IMR-90 (cell line): ENCODE data around the gene SPTSSA. TPM values are rescaled to one million over a fixed set of nuclear protein-coding genes. Genes with fewer than 3 reads are reported as not detected.

Experiments
- ATAC-seq: fragments of 200-7000 bp; cut with Tn5 transposase; 2 replicates; pipeline ENCODE4 v1.9.1; 2020; ENCODE audit warnings: low read depth, mild to moderate bottlenecking, moderate library complexity
- BruUV-seq: library from RNA; stranded (reverse); fragments of 400-500 nt; replicated peaks from 2 replicates; lab custom pipeline; 2021; lab: Mats Ljungman, UMichigan
- CTCF ChIA-PET: fragments of 300-600 bp; formaldehyde crosslinking; extraction: SDS; loops from one replicate; lab custom pipeline; 2021; ENCODE audit warnings: antibody characterized with exemption; lab: Yijun Ruan, JAX
- POLR2A ChIA-PET: fragments of 300-600 bp; sonication (Branson Sonifier 250); formaldehyde crosslinking; loops from one replicate; lab custom pipeline; 2022; ENCODE audit warnings: antibody characterized with exemption; ENCODE audit not compliant: unreplicated experiment; lab: Charles Lee
- DNase-seq: peaks from one replicate; pipeline ENCODE4 v3.0.0; 2013
- H2AFZ ChIP-seq: replicated peaks from 2 replicates; pipeline ENCODE3; 2013; ENCODE audit warnings: low read length, mild to moderate bottlenecking; ENCODE audit not compliant: poor library complexity
- H2AK5ac ChIP-seq: 2 replicates; pipeline ENCODE4 v1.6.1; 2013; ENCODE audit warnings: low read depth, low read length, inconsistent platforms
- H2AK9ac ChIP-seq: replicated peaks from 2 replicates; pipeline ENCODE3; 2013; ENCODE audit warnings: mild to moderate bottlenecking, low read depth, low read length, moderate library complexity; ENCODE audit not compliant: poor library complexity
- H2BK120ac ChIP-seq: 2 replicates; pipeline ENCODE4 v1.6.1; 2013; ENCODE audit warnings: low read depth, low read length, inconsistent platforms
- H2BK15ac ChIP-seq: 3 replicates; pipeline ENCODE4 v1.6.1; 2013; ENCODE audit warnings: low read depth, low read length, inconsistent platforms
- H2BK20ac ChIP-seq: 2 replicates; pipeline ENCODE4 v1.6.1; 2013; ENCODE audit warnings: low read depth, mild to moderate bottlenecking, inconsistent platforms, low read length, moderate library complexity
- H2BK5ac ChIP-seq: 2 replicates; pipeline ENCODE4 v1.6.1; 2013; ENCODE audit warnings: mild to moderate bottlenecking, low read depth, low read length, inconsistent platforms; ENCODE audit not compliant: poor library complexity, severe bottlenecking
- H3K14ac ChIP-seq: replicated peaks from 2 replicates; pipeline ENCODE4 v1.6.1; 2013; ENCODE audit warnings: low read depth, low read length, inconsistent platforms
- H3K18ac ChIP-seq: 2 replicates; pipeline ENCODE4 v1.6.1; 2013; ENCODE audit warnings: low read depth, low read length, control low read depth
- H3K23ac ChIP-seq: 2 replicates; pipeline ENCODE4 v1.6.1; 2013; ENCODE audit warnings: low read depth, low read length, inconsistent platforms
- H3K27ac ChIP-seq: 2 replicates; pipeline ENCODE4 v1.5.1; 2013; ENCODE audit warnings: mild to moderate bottlenecking, control low read depth, low read length; ENCODE audit not compliant: insufficient read depth
- H3K27me3 ChIP-seq: 2 replicates; pipeline ENCODE4 v1.6.1; 2013; ENCODE audit warnings: low read length; ENCODE audit not compliant: control insufficient read depth, insufficient read depth
- H3K36me3 ChIP-seq: 2 replicates; pipeline ENCODE4 v1.6.1; 2013; ENCODE audit warnings: low read length, mixed read lengths; ENCODE audit not compliant: control insufficient read depth, insufficient read depth
- H3K4ac ChIP-seq: 2 replicates; pipeline ENCODE4 v1.6.1; 2013; ENCODE audit warnings: low read depth, low read length, inconsistent platforms
- H3K4me1 ChIP-seq: 2 replicates; pipeline ENCODE4 v1.6.1; 2013; ENCODE audit warnings: low read length, mixed read lengths; ENCODE audit not compliant: control insufficient read depth, insufficient read depth
- H3K4me2 ChIP-seq: 2 replicates; pipeline ENCODE4 v1.6.1; 2013; ENCODE audit warnings: low read depth, mild to moderate bottlenecking, control low read depth, low read length, moderate library complexity
- H3K4me3 ChIP-seq: 2 replicates; pipeline ENCODE4 v1.5.1; 2013; ENCODE audit warnings: low read depth, mild to moderate bottlenecking, control low read depth, low read length, moderate library complexity; ENCODE audit not compliant: insufficient read depth
- H3K56ac ChIP-seq: 2 replicates; pipeline ENCODE4 v1.6.1; 2013; ENCODE audit warnings: low read length, inconsistent platforms; ENCODE audit not compliant: insufficient read depth; ENCODE audit errors: extremely low read depth
- H3K79me1 ChIP-seq, 2 experiments: 2 replicates each; pipeline ENCODE4 v1.6.1; 2013; ENCODE audit warnings: low read length in 2 of 2, inconsistent platforms in 1 of 2, low read depth in 1 of 2
- H3K9ac ChIP-seq: 2 replicates; pipeline ENCODE4 v1.6.1; 2013; ENCODE audit warnings: low read depth, low read length, control low read depth
- H3K9me1 ChIP-seq: 2 replicates; pipeline ENCODE4 v1.6.1; 2013; ENCODE audit warnings: low read length, inconsistent platforms; ENCODE audit not compliant: insufficient read depth
- H3K9me3 ChIP-seq: 2 replicates; pipeline ENCODE4 v1.6.1; 2013; ENCODE audit warnings: low read length; ENCODE audit not compliant: control insufficient read depth, insufficient read depth
- H4K20me1 ChIP-seq: 2 replicates; pipeline ENCODE4 v1.6.1; 2013; ENCODE audit warnings: low read length, inconsistent platforms; ENCODE audit not compliant: insufficient read depth
- H4K5ac ChIP-seq: 2 replicates; pipeline ENCODE4 v1.6.1; 2013; ENCODE audit warnings: mild to moderate bottlenecking, low read depth, low read length, control low read depth
- H4K8ac ChIP-seq, 2 experiments: 2 replicates each; pipeline ENCODE4 v1.6.1; 2013; ENCODE audit warnings: low read depth in 2 of 2, low read length in 2 of 2, control low read depth in 1 of 2, inconsistent platforms in 1 of 2
- H4K91ac ChIP-seq: 2 replicates; pipeline ENCODE4 v1.6.1; 2013; ENCODE audit warnings: low read depth, low read length, inconsistent platforms; ENCODE audit not compliant: insufficient read depth
- FOS ChIP-seq: fragments of 150-350 bp; IDR thresholded peaks from 2 replicates; pipeline ENCODE4 v1.6.1; 2016; ENCODE audit warnings: low read depth, low read length
- RFX5 ChIP-seq: IDR thresholded peaks from 2 replicates; pipeline ENCODE4 v1.8.0; 2012; ENCODE audit warnings: low read depth, mild to moderate bottlenecking, low read length, moderate library complexity
- WGBS, 2 experiments: methylation state at CpG; one replicate each; pipeline versions ENCODE4 v1.1.5 to v1.1.7; 2013; ENCODE audit warnings: missing lambda C conversion rate in 2 of 2; ENCODE audit not compliant: insufficient read length in 1 of 2; ENCODE audit errors: extremely low coverage in 2 of 2; 5-methylcytosine and 5-hydroxymethylcytosine counted together
- dilution Hi-C: fragments of 300-500 bp; cut with HindIII; formaldehyde crosslinking; loops from one replicate; pipeline ENCODE4 v1.14.3; 2018; ENCODE audit warnings: low sequenced_read_pairs; ENCODE audit not compliant: unreplicated experiment
- in situ Hi-C: fragments of 300-500 bp; cut with MboI; formaldehyde crosslinking; loops from 3 replicates; pipeline ENCODE4 v1.14.3; 2019; ENCODE audit warnings: low sequenced_read_pairs, inconsistent platforms, mixed read lengths
- intact Hi-C: fragments of 100-400 bp; cut with micrococcal nuclease; formaldehyde crosslinking; loops from 2 replicates; pipeline ENCODE4 v1.10.0; 2022
- polyA plus RNA-seq, 3 experiments: library from polyadenylated mRNA; depleted of rRNA; stranded (reverse); fragments of >200 nt; gene quantifications; 2 replicates each; pipeline ENCODE4 v1.2.3, GENCODE V29; 2012; ENCODE audit warnings: low replicate concordance in 1 of 3
- total RNA-seq: library from RNA; depleted of rRNA; stranded (reverse); fragments of >200 nt; gene quantifications from 2 replicates; pipeline ENCODE4 v1.2.3, GENCODE V29; 2012

SPTSSA gene
- total and polyA plus RNA-seq, 2 of the 4 experiments (the other 2 are of a cell fraction), result 10.8 to 26.2 TPM

GRCh38 chr14:34502001-34502400 lies 40.0 kb upstream of the SPTSSA start:
- H3K4me3 ChIP-seq, result no peak overlapping the region
- BruUV-seq, result no TSS peak
- H4K8ac ChIP-seq, result 0 out of 4 replicates have a peak overlapping the region, but pooled peaks have one; percentile 14 to 83
- peak overlapping the region; percentile 58; the same call in 1 of the 2 replicates for H3K18ac ChIP-seq
- no peak overlapping the region for H3K23ac ChIP-seq
- peaks cover 13% of the 10 kb centered on the region for H3K4me1 ChIP-seq
- H2AK9ac ChIP-seq, result no peak overlapping the region
- H3K27ac ChIP-seq, result peak overlapping the region; percentile 72; the same call in 1 of the 2 replicates
- no peak overlapping the region for H3K9ac ChIP-seq
- dilution Hi-C loops, result no loop called here
- H3K14ac ChIP-seq, result peak overlapping the region; percentile 41
- no peak overlapping the region for H4K91ac ChIP-seq
- no peaks in the 10 kb centered on the region for H3K9me1 ChIP-seq
- H3K27me3 ChIP-seq, result no peaks in the 10 kb centered on the region
- H4K20me1 ChIP-seq, result no peaks in the 10 kb centered on the region
- no CpG with 5 or more reads among the region's 2 CpGs for WGBS, 2 experiments
- in situ Hi-C loops, result no loop called here
- no peak overlapping the region; the same call in 2 of the 3 replicates for H2BK15ac ChIP-seq
- ChIA-PET POLR2A (no interaction called here), CTCF (interaction anchor here (0.6 kb wide), 1 partner anchor 136 kb away, joined by 3 read pairs; no protein-coding TSS in a partner anchor)
- H3K4me2 ChIP-seq, result 0 out of 2 replicates have a peak overlapping the region, but pooled peaks have one; percentile 28
- peak overlapping the region; percentile 13; the same call in 1 of the 2 replicates for H3K4ac ChIP-seq
- no peak overlapping the region for H3K56ac ChIP-seq
- no peak overlapping the region for H2AFZ ChIP-seq
- H3K9me3 ChIP-seq, result no peaks in the 10 kb centered on the region
- no peak overlapping the region for H2BK5ac ChIP-seq
- H3K36me3 ChIP-seq, result no peaks in the 10 kb centered on the region
- H2BK20ac ChIP-seq, result no peak overlapping the region
- H2AK5ac ChIP-seq, result peak overlapping the region; percentile 15; the same call in 1 of the 2 replicates
- intact Hi-C loops, result no loop called here
- H4K5ac ChIP-seq, result peak overlapping the region; percentile 77; the same call in 1 of the 2 replicates
- no peaks in the 10 kb centered on the region for H3K79me1 ChIP-seq
- DNase-seq (peak; percentile 48), ATAC-seq (peak; percentile 30)
- TF ChIP-seq FOS (peak; percentile 37; the same call in 1 of the 2 replicates), RFX5 (no peak)
- peak overlapping the region; percentile 40; the same call in 1 of the 2 replicates for H2BK120ac ChIP-seq
